GM19468 (cell line): ENCODE results near the gene RIMS1.
"Not testable (repeated sequence)": the region's sequence is repeated elsewhere in the genome, so short reads cannot be mapped to it uniquely, and the experiment has no call there.

ENCODE experiments used
- ATAC-seq: cut with Tn5 transposase; IDR thresholded peaks from one replicate; pipeline ENCODE4 v1.9.1; 2021; ENCODE audit warnings: mild to moderate bottlenecking, moderate library complexity, moderate number of reproducible peaks; ENCODE audit not compliant: unreplicated experiment; ENCODE audit errors: extremely low read depth

RIMS1 gene

GRCh38 chr6:71979911-71980310, 93.6 kb downstream of the RIMS1 start:
- no peak for ATAC-seq

GRCh38 chr6:71982389-71982788, 96.0 kb downstream of the RIMS1 start:
- ATAC-seq: peak; percentile 51

GRCh38 chr6:71983131-71983530, 96.8 kb downstream of the RIMS1 start:
- ATAC-seq: no peak

- no peak for ATAC-seq
Measured at GRCh38 chr6:71994705-71995271, 108.4 kb downstream of the RIMS1 start.

DNA sequence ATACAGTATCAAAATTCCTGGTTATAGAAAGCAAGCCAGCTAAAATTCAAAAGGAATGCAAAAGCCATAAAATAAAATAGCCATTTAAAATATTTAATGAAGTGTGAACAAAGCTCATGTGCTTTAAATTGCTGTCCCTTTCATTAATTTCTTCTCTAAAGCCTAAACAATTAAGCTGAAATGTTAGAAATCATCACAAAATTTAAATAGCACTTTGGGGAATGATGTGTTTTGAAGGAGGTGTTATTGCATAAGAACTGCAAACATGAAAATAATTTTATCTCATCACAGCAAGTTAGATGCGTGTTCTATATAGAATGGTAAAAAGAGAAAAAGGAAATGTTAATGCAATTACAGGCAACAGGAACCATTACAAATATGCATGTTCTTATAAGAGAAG, 111.0 kb downstream of the RIMS1 start:
- ATAC-seq: no peak

DNA sequence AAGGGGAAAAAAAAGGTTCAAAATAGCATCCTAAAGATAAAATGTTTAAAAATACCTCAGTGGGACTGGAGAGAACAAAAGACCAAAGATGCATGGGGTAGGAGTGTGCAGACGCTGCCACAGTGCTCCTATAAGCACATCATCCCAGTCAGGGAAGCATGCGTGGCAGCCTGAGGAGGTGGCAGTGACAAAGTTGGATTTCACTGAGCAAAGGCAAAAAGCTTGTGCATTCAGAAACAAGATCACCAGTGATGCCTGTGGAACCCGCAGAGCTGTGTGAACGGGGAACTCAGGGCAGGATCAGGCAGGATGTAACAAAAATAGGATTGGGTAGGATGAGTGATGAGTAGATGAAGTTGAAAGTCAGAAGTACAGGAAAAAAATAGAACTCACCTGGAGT, 116.1 kb downstream of the RIMS1 start:
- no peak for ATAC-seq

- not testable (repeated sequence) for ATAC-seq
Measured at GRCh38 chr6:72006591-72006990, 120.2 kb downstream of the RIMS1 start.

- ATAC-seq: no peak
Measured at GRCh38 chr6:72022830-72023229, 136.5 kb downstream of the RIMS1 start.

DNA sequence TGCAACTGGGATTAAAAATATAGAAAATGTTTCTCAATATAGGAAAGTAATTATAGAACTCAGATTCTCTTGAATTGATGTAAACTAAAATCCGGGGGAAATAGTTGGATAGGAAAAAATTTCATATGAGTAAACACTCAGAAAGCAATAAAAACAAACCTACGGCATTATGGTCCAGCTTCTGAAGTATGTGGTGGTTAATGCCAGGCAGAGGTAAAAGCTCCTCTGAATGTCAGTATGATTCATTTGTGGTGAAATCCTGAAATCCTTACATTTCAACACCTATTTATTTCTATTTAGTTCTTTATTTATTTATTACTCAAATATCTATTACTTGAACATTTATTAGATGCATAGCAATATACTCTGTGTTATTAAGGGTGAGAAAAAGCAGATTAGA, 145.1 kb downstream of the RIMS1 start:
- ATAC-seq: no peak

DNA sequence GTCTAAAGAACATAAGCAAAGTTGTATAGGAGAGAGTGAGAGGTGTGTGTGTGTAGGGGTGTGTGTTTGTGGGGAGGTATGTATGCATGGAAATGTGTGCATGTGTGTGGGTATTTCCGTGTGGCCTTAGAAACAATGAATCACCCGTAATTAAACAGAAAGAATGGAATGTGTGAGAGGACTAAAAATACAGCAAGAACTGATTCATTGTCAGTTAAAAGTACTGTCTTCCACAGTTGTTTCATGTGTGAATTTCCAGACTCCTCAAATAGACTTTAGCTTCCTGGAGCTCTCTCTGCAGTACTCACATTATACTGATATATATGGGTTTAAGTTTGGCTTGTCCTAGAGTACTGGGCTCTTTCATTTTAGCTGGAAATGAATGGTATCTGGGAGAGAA, 145.7 kb downstream of the RIMS1 start:
- no peak for ATAC-seq

DNA sequence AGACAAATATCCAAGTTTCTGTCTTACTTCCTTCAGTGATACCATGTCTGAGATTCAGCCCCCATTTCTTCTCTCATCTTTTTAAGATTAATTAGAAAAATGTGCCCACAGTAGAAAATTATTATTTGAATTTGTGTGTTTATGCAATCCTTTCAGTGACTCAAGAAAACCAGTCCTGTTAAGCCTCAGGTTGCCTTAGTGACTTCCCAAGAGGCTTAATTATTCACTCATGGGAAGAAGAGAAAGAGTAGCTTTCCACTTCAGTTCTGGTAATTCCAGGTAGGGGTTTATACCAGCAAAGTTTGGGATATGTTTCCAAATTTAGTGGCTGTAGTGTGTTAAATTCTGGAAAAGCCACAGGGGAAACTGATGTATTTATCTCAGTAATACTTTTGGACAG, 149.1 kb downstream of the RIMS1 start:
- ATAC-seq: no peak

- ATAC-seq: no peak
Measured at GRCh38 chr6:72035966-72036365, 149.6 kb downstream of the RIMS1 start.

GRCh38 chr6:72037006-72037405, 150.7 kb downstream of the RIMS1 start:
- no peak for ATAC-seq

GRCh38 chr6:72040111-72040510, 153.8 kb downstream of the RIMS1 start:
- ATAC-seq: no peak

DNA sequence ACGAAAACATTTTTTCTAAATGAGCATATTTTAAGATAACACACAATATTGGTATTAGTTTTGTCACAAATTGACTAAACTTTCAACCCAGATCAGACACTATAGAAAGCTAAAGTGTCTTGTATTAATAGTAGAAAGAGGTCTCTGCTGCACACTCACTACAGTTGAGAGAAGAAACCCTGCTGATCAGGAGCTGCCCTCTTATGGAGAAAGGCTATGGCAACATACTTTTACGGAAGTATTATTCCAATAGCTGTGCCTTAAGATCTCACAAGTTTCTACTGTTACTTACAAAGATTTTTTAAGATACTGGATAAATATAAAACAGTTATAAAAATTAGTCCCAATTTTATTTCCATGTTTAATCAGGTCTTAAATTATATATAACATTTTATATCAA, 155.7 kb downstream of the RIMS1 start:
- ATAC-seq: no peak

DNA sequence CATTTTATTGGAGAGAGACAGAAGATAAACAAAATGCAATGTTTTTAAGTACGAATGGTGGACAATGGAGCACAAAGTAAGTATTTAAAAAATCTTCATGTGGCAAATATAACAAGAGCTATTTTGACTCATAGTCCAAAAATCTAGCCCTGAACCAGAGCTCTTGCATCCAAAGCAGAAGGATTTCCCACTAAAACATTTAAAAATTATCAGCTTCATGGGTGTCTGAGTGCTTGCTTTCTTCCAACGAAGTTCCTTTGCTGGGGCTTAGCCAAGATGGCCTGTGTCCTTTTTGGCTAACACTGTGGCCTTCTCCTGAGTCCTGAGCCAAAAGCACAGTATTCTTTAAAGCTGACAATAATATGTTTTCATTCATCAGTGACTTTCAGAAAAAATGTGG, 161.7 kb downstream of the RIMS1 start:
- no peak for ATAC-seq

DNA sequence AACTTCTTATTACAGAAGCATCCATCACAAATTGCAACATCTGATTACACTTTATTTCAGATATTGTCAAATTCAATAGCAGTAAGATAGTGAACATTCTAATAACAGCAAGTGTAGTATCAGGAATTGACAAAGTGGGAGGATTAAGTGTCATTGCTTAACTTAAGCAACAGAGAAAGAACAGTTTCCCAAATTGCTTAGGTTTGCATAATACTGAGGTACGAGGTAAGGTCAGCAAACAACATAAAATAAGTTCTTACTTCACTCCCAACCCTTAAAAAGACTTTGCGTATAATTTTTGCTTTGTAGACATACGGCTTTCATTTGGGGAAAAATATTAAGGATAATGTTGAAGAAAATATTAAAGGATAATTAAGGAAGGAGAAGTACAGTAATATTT, 163.0 kb downstream of the RIMS1 start:
- ATAC-seq: no peak

GRCh38 chr6:72061286-72061685, 174.9 kb downstream of the RIMS1 start:
- ATAC-seq: no peak

DNA sequence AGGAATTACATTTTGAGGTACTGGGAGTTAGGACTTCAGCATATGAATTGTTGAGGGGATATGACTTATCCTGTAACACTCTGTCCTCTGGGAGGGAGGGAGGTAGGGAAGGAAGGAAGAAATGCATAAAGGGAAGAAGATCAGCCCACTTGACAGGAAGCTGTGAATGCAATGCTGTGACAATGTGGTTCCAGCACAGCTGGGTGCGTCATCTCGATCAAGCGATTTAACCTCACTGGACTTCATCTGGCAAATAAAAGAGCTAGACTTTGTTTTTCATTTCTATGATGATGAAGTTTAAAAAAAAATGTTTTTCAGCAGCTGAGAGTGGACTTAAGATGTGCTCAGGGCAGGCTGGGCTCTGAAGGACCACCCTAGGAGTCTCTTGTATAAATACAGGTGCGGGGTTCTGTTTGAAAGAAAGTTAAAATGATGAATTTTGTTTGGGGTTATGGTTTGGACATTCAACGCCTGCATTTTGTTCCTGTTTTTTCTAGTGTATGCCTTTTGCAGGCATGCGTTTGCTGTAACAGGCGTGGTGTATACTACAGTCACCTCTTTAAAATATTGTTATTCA, 178.1 kb downstream of the RIMS1 start:
- ATAC-seq: no peak

GRCh38 chr6:72078096-72078495, 191.7 kb downstream of the RIMS1 start:
- ATAC-seq: no peak

DNA sequence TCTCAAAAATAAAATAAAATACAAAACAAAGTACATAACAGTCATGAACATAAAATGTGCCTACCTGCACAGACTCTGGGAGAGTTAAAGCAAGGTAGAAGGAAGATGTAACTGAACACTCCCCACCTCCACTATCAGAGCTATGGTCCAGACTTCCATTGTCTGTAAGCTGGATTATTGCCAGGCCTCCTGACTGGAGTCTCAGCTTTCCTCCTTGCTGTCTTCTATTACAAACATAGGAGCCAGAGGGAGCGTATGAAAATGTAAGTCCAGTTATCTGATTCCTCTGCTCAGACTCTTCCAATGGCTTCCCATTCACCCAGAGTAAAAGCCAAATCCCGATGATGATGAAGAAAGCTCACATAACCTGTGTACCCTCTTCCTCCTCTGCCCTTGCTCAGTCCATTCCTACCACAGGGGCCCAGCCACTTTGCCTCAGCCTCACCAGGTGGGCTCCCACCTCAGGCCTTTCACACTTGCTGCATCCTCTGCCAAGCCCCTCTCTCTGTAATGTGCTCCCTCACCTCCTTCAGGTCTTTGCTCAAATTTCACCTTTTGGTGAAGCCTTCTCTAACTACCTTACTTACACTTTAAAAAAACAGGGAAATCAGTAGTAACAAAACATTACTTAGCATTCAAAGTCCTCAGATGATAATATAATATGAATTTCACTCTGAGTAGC, 194.1 kb downstream of the RIMS1 start:
- ATAC-seq: no peak

GRCh38 chr6:72081871-72082270, 195.5 kb downstream of the RIMS1 start:
- ATAC-seq: no peak
